Duodenal mucosa (tissue), 2 donors: ENCODE measurements around the gene CRACR2A.
A peak's percentile ranks its signal among the peaks of the same experiment; 100 is the strongest.

Experiments used
- H3K27ac ChIP-seq: one replicate; pipeline ENCODE4 v1.7.0; 2013; ENCODE audit warnings: low read depth, low read length
- H3K27me3 ChIP-seq, 2 donors: one replicate each; pipeline ENCODE4 v1.7.0; 2013; ENCODE audit warnings: low read length in 2 of 2, control low read depth in 1 of 2; ENCODE audit not compliant: insufficient read depth in 2 of 2, control insufficient read depth in 1 of 2
- H3K36me3 ChIP-seq, 2 donors: one replicate each; pipeline ENCODE4 v1.7.0; 2013; ENCODE audit warnings: low read length in 2 of 2, control low read depth in 1 of 2; ENCODE audit not compliant: insufficient read depth in 2 of 2, control insufficient read depth in 1 of 2
- H3K4me1 ChIP-seq, 2 donors: one replicate each; pipeline ENCODE4 v1.7.0; 2013; ENCODE audit warnings: low read length in 2 of 2, control low read depth in 1 of 2; ENCODE audit not compliant: insufficient read depth in 2 of 2, control insufficient read depth in 1 of 2
- H3K4me3 ChIP-seq, 2 donors: one replicate each; pipeline ENCODE4 v1.7.0; 2013; ENCODE audit warnings: low read length in 2 of 2, low read depth in 1 of 2
- H3K9ac ChIP-seq, 2 donors: one replicate each; pipeline ENCODE4 v1.7.0; 2013; ENCODE audit warnings: low read length in 2 of 2, low read depth in 1 of 2
- H3K9me3 ChIP-seq, 2 donors: one replicate each; pipeline ENCODE4 v1.7.0; 2013; ENCODE audit warnings: low read length in 2 of 2, control low read depth in 1 of 2; ENCODE audit not compliant: control insufficient read depth in 1 of 2

The CRACR2A gene

DNA sequence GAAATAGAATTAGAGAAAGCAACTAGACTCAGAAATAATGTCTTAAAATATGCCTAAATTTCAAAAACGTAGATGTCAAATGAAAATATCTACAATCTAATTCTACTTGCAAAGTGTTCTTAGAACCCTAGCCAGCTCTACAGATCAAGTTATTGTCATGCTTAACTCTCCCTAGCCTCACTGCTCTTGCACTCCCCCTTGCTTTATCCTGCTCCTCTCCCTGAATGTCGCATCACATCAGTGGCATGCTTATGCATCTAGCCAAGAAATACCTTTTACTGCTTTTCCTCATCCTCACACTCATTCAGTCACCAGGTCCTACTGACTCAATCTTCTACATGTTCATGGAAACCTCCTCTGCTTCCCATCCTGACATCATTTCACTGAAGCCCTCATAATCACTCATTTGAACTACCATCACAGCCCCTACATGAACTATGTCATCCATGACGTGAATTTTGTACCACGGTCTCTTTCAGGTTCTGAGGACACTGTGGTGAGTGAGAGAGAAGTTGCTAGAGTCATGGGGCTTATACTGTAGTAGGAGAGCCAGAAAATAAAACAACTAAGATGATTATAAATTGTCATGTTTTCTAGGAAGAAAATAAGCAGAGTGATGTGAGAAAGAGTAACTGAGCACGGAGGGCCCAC, 22.6 kb upstream of the CRACR2A start:
- no peaks in the 10 kb centered on the region for H3K27me3 ChIP-seq
- H3K4me1 ChIP-seq = no peaks in the 10 kb centered on the region
- H3K36me3 ChIP-seq = no peaks in the 10 kb centered on the region
- no peak overlapping the region for H3K4me3 ChIP-seq
- no peak overlapping the region for H3K27ac ChIP-seq
- H3K9me3 ChIP-seq = no peaks in the 10 kb centered on the region
- H3K9ac ChIP-seq = no peak overlapping the region

DNA sequence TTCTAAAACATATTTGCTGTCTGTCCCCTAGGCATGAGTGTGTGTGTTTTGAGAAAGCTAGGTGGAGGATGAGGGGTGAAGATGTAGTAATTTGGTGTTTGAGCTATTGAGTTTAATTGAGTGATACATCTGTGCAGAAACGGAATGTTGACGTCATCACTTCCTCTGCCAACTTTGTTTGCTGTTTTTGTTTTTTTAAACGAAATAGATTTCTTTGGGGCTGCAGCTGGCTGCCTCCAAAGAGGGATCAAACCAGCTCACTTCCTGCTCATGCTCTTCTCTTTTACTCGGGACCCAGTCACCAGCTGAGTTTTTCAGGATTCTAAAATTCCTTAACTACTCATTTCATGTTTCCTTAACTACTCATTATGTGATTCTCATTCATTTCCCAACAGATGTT, 19.5 kb upstream of the CRACR2A start:
- no peaks in the 10 kb centered on the region for H3K4me1 ChIP-seq
- no peak overlapping the region for H3K9ac ChIP-seq
- no peak overlapping the region for H3K27ac ChIP-seq
- H3K36me3 ChIP-seq = no peaks in the 10 kb centered on the region
- no peak overlapping the region for H3K4me3 ChIP-seq
- no peaks in the 10 kb centered on the region for H3K27me3 ChIP-seq
- no peaks in the 10 kb centered on the region for H3K9me3 ChIP-seq

DNA sequence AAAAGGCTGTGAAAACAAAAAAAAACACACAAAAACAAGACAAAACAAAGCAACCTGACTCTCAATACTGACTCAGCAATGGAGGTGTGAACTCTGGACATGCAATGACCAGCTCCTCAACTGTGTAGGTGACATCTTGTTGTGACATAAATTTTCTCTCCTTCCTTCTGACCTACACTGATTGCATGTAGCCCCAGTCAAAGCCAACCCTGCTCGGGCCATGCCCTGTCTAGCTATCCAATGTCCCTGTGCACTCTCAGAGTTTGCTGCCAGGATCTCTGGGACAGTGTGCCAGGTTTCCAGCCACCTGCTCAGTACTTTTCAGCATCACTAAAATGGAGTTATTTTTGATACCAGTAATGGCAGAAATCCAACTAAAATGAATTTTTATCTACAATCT, 18.9 kb upstream of the CRACR2A start:
- no peak overlapping the region for H3K27ac ChIP-seq
- H3K4me1 ChIP-seq = no peaks in the 10 kb centered on the region
- no peaks in the 10 kb centered on the region for H3K27me3 ChIP-seq
- no peaks in the 10 kb centered on the region for H3K9me3 ChIP-seq
- no peak overlapping the region for H3K4me3 ChIP-seq
- no peak overlapping the region for H3K9ac ChIP-seq
- no peaks in the 10 kb centered on the region for H3K36me3 ChIP-seq

DNA sequence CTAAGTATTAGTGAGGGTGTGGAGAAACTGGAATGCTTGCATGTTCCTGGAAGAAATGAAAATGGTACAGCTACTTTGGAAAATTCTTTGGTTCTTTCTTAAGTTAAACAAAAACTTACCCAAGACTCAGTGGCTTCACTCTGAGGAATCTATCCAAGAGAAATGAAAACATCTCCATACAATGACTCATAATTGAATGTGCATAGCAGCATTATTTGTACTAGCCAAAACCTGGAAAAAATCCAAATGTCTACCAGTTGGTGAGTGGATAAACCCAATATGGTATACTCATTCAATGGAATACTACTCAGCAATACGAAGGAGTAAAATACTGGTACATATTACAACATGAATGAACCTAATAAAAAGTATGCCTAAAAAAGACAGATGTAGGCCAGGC, 18.0 kb upstream of the CRACR2A start:
- no peaks in the 10 kb centered on the region for H3K4me1 ChIP-seq
- no peaks in the 10 kb centered on the region for H3K9me3 ChIP-seq
- no peaks in the 10 kb centered on the region for H3K27me3 ChIP-seq
- no peak overlapping the region for H3K27ac ChIP-seq
- H3K4me3 ChIP-seq = no peak overlapping the region
- no peak overlapping the region for H3K9ac ChIP-seq
- no peaks in the 10 kb centered on the region for H3K36me3 ChIP-seq

DNA sequence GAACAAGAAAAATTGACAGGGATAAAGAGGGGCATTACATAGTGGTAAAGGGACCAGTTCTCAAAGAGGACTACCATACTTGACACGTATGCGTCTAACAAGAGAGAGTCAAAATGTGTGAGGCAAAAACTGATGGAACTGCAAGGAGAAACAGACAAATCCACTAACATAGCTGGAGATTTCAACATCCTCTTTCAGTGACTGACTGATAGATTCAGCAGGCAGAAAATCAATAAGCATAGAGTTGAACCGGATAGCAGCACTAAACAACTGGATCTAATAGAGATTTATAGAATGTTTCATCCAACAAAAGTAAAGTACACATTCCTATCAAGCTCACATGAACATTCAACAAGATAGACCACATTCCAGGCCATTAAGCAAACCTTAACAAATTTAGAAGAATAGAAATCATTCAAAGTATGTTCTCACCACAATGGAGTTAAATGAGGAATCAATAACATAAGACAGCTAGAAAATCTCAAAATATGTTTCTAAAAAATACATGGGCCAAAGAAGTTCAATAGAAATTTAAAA, 16.1 kb upstream of the CRACR2A start:
- no peaks in the 10 kb centered on the region for H3K9me3 ChIP-seq
- no peaks in the 10 kb centered on the region for H3K27me3 ChIP-seq
- no peak overlapping the region for H3K9ac ChIP-seq
- no peak overlapping the region for H3K4me3 ChIP-seq
- no peak overlapping the region for H3K27ac ChIP-seq
- no peaks in the 10 kb centered on the region for H3K4me1 ChIP-seq
- H3K36me3 ChIP-seq = no peaks in the 10 kb centered on the region

DNA sequence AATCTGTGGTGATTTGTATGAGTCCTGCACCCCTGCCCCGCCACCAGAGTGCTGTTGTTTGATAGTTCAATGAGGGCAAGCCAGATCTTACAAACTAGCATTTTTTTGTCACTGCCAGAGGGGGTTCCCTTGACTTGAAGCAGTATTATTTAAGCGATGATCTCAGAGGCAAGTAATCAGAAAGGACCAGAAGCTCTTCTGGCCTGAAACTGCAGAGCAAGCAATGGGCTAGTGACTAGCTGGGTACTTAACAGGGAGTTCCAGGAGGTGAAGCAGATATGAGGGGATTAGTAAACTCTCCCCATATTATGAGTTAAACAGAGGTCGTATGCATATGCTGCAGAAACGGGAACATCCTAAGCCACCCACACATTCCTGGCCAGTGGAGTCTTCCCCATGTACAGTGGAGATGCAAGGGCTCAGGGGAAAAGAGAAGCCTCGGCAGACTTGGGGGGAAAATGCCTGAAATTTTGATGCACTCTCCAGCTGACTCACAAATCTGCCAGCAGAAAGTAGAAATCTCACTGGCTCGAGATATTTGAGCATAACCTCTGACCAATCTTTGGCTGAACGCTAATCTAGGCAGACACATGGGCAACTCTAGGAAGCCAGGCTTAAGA, 8.3 kb upstream of the CRACR2A start:
- Histone ChIP-seq H3K27me3 (no peaks in the 10 kb centered on the region), H3K4me1 (peaks cover 0 to 7% of the 10 kb centered on the region in 2 donors), H3K36me3 (no peaks in the 10 kb centered on the region), H3K9me3 (no peaks in the 10 kb centered on the region), H3K9ac (no peak overlapping the region), H3K4me3 (no peak overlapping the region), H3K27ac (no peak overlapping the region)

DNA sequence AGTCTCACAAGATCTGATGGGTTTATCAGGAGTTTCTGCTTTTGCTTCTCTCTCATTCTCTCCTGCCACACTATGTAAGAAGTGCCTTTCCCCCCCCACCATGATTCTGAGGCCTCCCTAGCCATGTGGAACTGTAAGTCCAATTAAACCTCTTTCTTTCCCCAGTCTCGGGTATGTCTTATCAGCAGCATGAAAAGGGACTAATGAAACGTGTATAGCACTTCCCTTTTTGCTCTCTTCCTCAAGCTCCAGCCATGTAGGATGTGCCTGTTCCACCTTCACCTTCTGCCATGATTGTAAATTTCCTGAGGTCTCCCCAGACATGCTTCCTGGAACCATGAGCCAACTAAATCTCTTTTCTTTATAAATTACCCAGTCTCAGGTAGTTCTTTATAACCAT, 7.0 kb upstream of the CRACR2A start:
- no peaks in the 10 kb centered on the region for H3K36me3 ChIP-seq

DNA sequence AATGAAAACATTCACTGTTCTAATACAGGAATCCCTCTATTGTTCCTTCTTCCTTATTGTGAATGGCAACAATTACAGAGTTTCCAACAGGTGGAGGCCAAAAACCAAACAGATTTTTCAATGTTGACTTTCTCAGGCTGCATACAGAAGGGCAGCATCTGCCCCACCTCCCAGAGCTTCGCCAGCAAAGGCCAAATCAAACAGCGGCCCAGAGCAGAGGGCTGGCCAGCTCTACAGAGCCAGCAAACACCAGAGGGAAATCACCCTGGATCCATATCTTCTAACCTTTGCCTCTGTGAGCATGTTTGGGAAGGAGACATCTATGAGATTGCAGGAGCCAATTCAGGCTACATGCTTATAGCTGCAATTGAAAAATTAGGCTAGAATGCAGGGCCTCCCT, 4.4 kb upstream of the CRACR2A start:
- H3K9ac ChIP-seq = no peak overlapping the region

More for the DNA sequence above, 7.0 kb upstream of the CRACR2A start:
- Histone ChIP-seq H3K27me3 (no peaks in the 10 kb centered on the region), H3K27ac (no peak overlapping the region), H3K9ac (no peak overlapping the region), H3K4me3 (no peak overlapping the region), H3K9me3 (no peaks in the 10 kb centered on the region), H3K4me1 (peaks cover 0 to 7% of the 10 kb centered on the region in 2 donors)

DNA sequence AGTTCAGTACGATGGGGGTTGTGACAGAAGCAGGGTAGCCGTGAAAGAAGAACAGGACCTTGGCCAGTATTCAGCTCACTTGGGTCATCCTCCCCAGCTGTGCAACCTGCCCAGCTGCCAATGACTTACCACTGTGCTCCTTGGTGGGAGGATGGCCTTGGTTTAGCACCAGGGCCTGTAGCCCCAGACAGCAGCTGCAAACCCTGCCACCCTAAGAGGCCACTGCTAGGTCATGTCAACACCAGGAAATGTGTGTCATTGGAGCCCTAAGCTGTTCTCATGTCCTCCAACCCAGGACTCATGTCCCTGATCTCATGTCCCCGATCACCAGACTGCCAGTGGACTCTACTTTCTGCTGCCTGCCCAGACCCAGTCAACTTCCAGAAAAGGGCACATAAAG, 3.0 kb upstream of the CRACR2A start:
- H3K36me3 ChIP-seq = no peaks in the 10 kb centered on the region
- no peak overlapping the region for H3K4me3 ChIP-seq
- no peak overlapping the region for H3K27ac ChIP-seq
- no peaks in the 10 kb centered on the region for H3K9me3 ChIP-seq
- H3K4me1 ChIP-seq = peaks cover 11 to 20% of the 10 kb centered on the region in 2 donors
- no peak overlapping the region for H3K9ac ChIP-seq
- no peaks in the 10 kb centered on the region for H3K27me3 ChIP-seq

More for the DNA sequence above, 4.4 kb upstream of the CRACR2A start:
- peaks cover 11 to 14% of the 10 kb centered on the region in 2 donors for H3K4me1 ChIP-seq
- H3K9me3 ChIP-seq = no peaks in the 10 kb centered on the region
- no peak overlapping the region for H3K27ac ChIP-seq
- no peaks in the 10 kb centered on the region for H3K36me3 ChIP-seq
- no peaks in the 10 kb centered on the region for H3K27me3 ChIP-seq
- no peak overlapping the region for H3K4me3 ChIP-seq

DNA sequence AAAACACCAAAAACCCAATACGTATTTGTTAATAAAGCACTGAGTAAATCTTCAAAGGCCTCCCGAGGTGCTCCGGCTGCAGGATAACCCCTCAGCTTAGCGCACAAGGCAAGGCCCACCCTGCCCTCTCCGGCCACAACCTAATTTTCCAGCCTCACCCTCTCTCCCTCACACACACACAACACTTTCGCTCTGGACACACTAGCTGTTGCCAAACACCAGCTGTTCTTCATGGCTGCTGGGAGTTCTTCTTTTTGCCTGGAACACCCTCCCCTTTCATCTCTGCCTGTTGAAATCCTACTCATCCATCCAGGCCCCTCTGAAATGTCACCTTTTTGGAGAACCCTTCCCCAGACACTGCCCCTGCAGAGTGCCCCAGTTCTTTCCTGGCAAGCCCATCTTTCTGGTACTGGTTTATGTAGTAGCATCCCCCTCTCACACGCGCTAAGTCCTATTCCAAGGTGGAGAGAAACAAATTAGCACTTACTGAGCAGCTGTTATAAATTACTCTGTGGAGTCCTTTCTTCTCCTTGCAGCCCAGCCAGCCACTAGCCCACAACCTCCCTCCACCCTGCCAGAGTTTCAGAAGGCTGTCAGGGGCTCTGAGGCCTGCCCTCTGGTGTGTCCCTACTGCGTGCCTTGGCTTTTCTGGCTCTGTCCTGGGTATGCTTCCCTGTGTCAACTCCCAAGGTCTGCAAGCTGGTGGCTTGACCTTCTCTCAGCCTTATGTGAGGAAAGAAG, 805 bp upstream of the CRACR2A start:
- Histone ChIP-seq H3K4me1 (peaks cover 11 to 20% of the 10 kb centered on the region in 2 donors), H3K27ac (peak overlapping the region; percentile 52), H3K9me3 (no peaks in the 10 kb centered on the region), H3K4me3 (peak overlapping the region; percentile 66 to 70), H3K9ac (peak overlapping the region; percentile 50 to 63), H3K36me3 (no peaks in the 10 kb centered on the region), H3K27me3 (no peaks in the 10 kb centered on the region)
